ENCODE data around the gene ATP2B1. TPM values are rescaled to one million over a fixed set of nuclear protein-coding genes. Genes with fewer than 3 reads are reported as not detected.

ATP2B1 gene
- total RNA-seq, result 90.3 and 138 TPM in 2 replicates

GRCh38 chr12:89708565-89709156, at the start of gene ATP2B1:
ATP2B1 (minus strand) TSS chr12:89708838; CDS start chr12:89655886, 52,952 bp downstream.

Other genes starting within 250 kb of the ATP2B1 start
- 7.2 and 13.2 TPM in 2 replicates for gene GALNT4, start 184.0 kb downstream of the ATP2B1 start, total RNA-seq
- 17.9 and 29.7 TPM in 2 replicates for gene POC1B, start 182.8 kb downstream of the ATP2B1 start, total RNA-seq

All from nasal cavity respiratory epithelium epithelial cell of viscerocranial mucosa (primary cell).